DOHH2 (cell line): Measurements from ENCODE around the gene PDE10A.

Source experiments
- H3F3A ChIP-seq: fragments of 200-600 bp; sonication (generic), shearing (Covaris generic); 2 replicates; pipeline ENCODE4 v1.6.0; 2016; ENCODE audit warnings: antibody characterized with exemption, mild to moderate bottlenecking; ENCODE audit not compliant: control insufficient read depth, insufficient read depth
- H3K27ac ChIP-seq: fragments of 200-600 bp; sonication (generic); 2 replicates; pipeline ENCODE4 v1.5.1; 2014; ENCODE audit warnings: low read depth, mild to moderate bottlenecking, low read length, moderate library complexity
- H3K27me3 ChIP-seq: fragments of 200-600 bp; sonication (generic); 2 replicates; pipeline ENCODE4 v1.6.1; 2014; ENCODE audit warnings: mild to moderate bottlenecking, low read length, mixed read lengths; ENCODE audit not compliant: control insufficient read depth
- H3K36me3 ChIP-seq: fragments of 200-600 bp; sonication (generic); 2 replicates; pipeline ENCODE4 v1.6.1; 2014; ENCODE audit warnings: mild to moderate bottlenecking, low read length, moderate library complexity, mixed read lengths; ENCODE audit not compliant: control insufficient read depth
- H3K4me1 ChIP-seq: fragments of 200-600 bp; sonication (generic); 2 replicates; pipeline ENCODE4 v1.6.1; 2014; ENCODE audit warnings: mild to moderate bottlenecking, low read length, mixed read lengths; ENCODE audit not compliant: control insufficient read depth
- H3K4me2 ChIP-seq: fragments of 200-600 bp; sonication (generic); 2 replicates; pipeline ENCODE4 v1.6.0; 2014; ENCODE audit warnings: mild to moderate bottlenecking, low read length, moderate library complexity
- H3K4me3 ChIP-seq: fragments of 200-600 bp; sonication (generic); 2 replicates; pipeline ENCODE4 v1.5.1; 2014; ENCODE audit warnings: mild to moderate bottlenecking, low read length, mixed read lengths
- H3K79me2 ChIP-seq: fragments of 200-600 bp; sonication (generic); 2 replicates; pipeline ENCODE4 v1.6.1; 2014; ENCODE audit warnings: mild to moderate bottlenecking, low read length, mixed read lengths; ENCODE audit not compliant: control insufficient read depth
- H3K9me2 ChIP-seq: fragments of 200-600 bp; sonication (generic); replicated peaks from 2 replicates; pipeline ENCODE4 v1.6.1; 2014; ENCODE audit warnings: mild to moderate bottlenecking, low read length, mixed read lengths; ENCODE audit not compliant: control insufficient read depth
- H3K9me3 ChIP-seq: fragments of 200-600 bp; sonication (generic); 2 replicates; pipeline ENCODE4 v1.6.1; 2014; ENCODE audit warnings: antibody characterized with exemption, low read length, mixed read lengths; ENCODE audit not compliant: control insufficient read depth, insufficient read depth
- H4K20me1 ChIP-seq: fragments of 200-600 bp; sonication (generic); 2 replicates; pipeline ENCODE4 v1.6.0; 2014; ENCODE audit warnings: low read depth, mild to moderate bottlenecking, antibody characterized with exemption, low read length, moderate library complexity; ENCODE audit not compliant: control insufficient read depth, insufficient read depth
- CTCF ChIP-seq: fragments of 200-600 bp; sonication (generic); IDR thresholded peaks from one replicate; pipeline ENCODE4 v1.5.1; 2014; ENCODE audit warnings: antibody characterized with exemption, mild to moderate bottlenecking, low read depth, low read length; ENCODE audit not compliant: poor library complexity, severe bottlenecking
- EZH2phosphoT487 ChIP-seq: fragments of 200-600 bp; sonication (generic); IDR thresholded peaks from 2 replicates; pipeline ENCODE4 v1.6.1; 2017; ENCODE audit warnings: borderline replicate concordance, mild to moderate bottlenecking, antibody characterized with exemption, low read length, moderate library complexity, mixed read lengths

The PDE10A gene

GRCh38 chr6:165403006-165403595, 259.9 kb downstream of the PDE10A start:
- TF ChIP-seq CTCF (no peak), EZH2phosphoT487 (no peak)
- no peak overlapping the region for H3K27ac ChIP-seq
- no peaks in the 10 kb centered on the region for H3K27me3 ChIP-seq
- no peak overlapping the region for H3K4me3 ChIP-seq
- no peaks in the 10 kb centered on the region for H4K20me1 ChIP-seq
- H3F3A ChIP-seq = no peaks in the 10 kb centered on the region
- H3K36me3 ChIP-seq = no peaks in the 10 kb centered on the region
- H3K79me2 ChIP-seq = no peaks in the 10 kb centered on the region
- no peaks in the 10 kb centered on the region for H3K9me3 ChIP-seq
- no peaks in the 10 kb centered on the region for H3K9me2 ChIP-seq
- no peaks in the 10 kb centered on the region for H3K4me1 ChIP-seq
- H3K4me2 ChIP-seq = no peak overlapping the region

GRCh38 chr6:165401092-165401491, 261.9 kb downstream of the PDE10A start:
- TF ChIP-seq EZH2phosphoT487 = no peak
- no peak for TF ChIP-seq CTCF
- H4K20me1 ChIP-seq = no peaks in the 10 kb centered on the region
- no peaks in the 10 kb centered on the region for H3K27me3 ChIP-seq
- no peak overlapping the region for H3K4me2 ChIP-seq
- no peak overlapping the region for H3K27ac ChIP-seq
- no peaks in the 10 kb centered on the region for H3K4me1 ChIP-seq
- no peaks in the 10 kb centered on the region for H3K79me2 ChIP-seq
- H3K4me3 ChIP-seq = no peak overlapping the region
- no peaks in the 10 kb centered on the region for H3K9me3 ChIP-seq
- H3K9me2 ChIP-seq = no peaks in the 10 kb centered on the region
- H3F3A ChIP-seq = no peaks in the 10 kb centered on the region
- no peaks in the 10 kb centered on the region for H3K36me3 ChIP-seq

- no peak overlapping the region for H3K4me2 ChIP-seq
- H3K4me3 ChIP-seq = no peak overlapping the region
- H3F3A ChIP-seq = no peaks in the 10 kb centered on the region
- no peaks in the 10 kb centered on the region for H3K9me2 ChIP-seq
- H3K27me3 ChIP-seq = no peaks in the 10 kb centered on the region
- no peak overlapping the region for H3K27ac ChIP-seq
- H3K36me3 ChIP-seq = no peaks in the 10 kb centered on the region
- TF ChIP-seq CTCF = no peak
- TF ChIP-seq EZH2phosphoT487 = no peak
- no peaks in the 10 kb centered on the region for H4K20me1 ChIP-seq
- no peaks in the 10 kb centered on the region for H3K9me3 ChIP-seq
- H3K79me2 ChIP-seq = no peaks in the 10 kb centered on the region
- no peaks in the 10 kb centered on the region for H3K4me1 ChIP-seq
Observed at GRCh38 chr6:165390475-165390874, 272.6 kb downstream of the PDE10A start.

- H4K20me1 ChIP-seq = no peaks in the 10 kb centered on the region
- no peaks in the 10 kb centered on the region for H3K9me2 ChIP-seq
- no peaks in the 10 kb centered on the region for H3F3A ChIP-seq
- no peak overlapping the region for H3K4me2 ChIP-seq
- no peaks in the 10 kb centered on the region for H3K9me3 ChIP-seq
- no peak overlapping the region for H3K27ac ChIP-seq
- no peak for TF ChIP-seq EZH2phosphoT487
- no peak for TF ChIP-seq CTCF
- no peaks in the 10 kb centered on the region for H3K79me2 ChIP-seq
- no peaks in the 10 kb centered on the region for H3K27me3 ChIP-seq
- no peak overlapping the region for H3K4me3 ChIP-seq
- no peaks in the 10 kb centered on the region for H3K36me3 ChIP-seq
- H3K4me1 ChIP-seq = no peaks in the 10 kb centered on the region
Observed at GRCh38 chr6:165389534-165389933, 273.5 kb downstream of the PDE10A start.
